GM18870 (cell line): ENCODE data around the gene TMEM245.
A peak's percentile ranks its signal among the peaks of the same experiment; 100 is the strongest.
"Not testable (repeated sequence)": the region's sequence is repeated elsewhere in the genome, so short reads cannot be mapped to it uniquely, and the experiment has no call there.

Experiments
- ATAC-seq: cut with Tn5 transposase; IDR thresholded peaks from one replicate; pipeline ENCODE4 v1.9.1; 2021; ENCODE audit warnings: moderate library complexity; ENCODE audit not compliant: unreplicated experiment

The TMEM245 gene

DNA sequence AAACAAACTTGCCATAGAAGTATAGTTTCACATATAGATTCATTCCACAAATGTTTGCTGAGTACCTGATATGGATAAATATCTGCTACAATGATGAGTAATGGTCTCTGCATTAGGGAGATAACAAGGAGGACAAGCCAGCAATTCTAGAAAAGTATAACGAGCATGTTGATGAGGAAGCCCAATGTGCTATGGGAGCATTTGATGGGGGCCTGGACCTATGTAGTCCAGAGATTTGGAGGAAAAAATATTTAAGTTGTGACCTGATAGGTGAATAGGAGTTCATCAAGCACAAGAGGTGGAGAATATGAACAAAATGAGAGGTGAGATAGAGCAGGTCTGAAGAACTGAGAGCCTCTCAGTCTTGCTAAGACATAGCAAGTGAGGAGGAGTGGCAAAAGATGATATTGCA is 14.4 kb upstream of the TMEM245 start:
- ATAC-seq: no peak

DNA sequence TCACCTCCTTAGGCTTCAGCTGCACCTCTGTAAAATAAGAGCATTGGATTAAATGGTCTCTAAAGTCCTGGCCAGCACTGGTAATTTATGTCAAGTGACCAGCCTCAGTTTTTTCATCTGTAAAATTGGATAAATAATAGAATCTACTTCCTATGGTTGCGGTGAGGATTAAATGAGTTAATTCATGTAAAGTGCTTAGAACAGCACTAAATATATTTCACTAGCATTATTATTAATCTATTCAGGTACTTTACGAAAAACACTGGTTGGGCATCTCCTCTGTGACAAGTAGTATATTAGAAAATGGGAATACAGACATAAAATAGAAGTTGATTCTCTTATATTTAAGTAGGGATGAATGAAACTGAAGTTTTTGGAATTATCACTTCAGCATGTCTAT is 13.8 kb upstream of the TMEM245 start:
- ATAC-seq: no peak

DNA sequence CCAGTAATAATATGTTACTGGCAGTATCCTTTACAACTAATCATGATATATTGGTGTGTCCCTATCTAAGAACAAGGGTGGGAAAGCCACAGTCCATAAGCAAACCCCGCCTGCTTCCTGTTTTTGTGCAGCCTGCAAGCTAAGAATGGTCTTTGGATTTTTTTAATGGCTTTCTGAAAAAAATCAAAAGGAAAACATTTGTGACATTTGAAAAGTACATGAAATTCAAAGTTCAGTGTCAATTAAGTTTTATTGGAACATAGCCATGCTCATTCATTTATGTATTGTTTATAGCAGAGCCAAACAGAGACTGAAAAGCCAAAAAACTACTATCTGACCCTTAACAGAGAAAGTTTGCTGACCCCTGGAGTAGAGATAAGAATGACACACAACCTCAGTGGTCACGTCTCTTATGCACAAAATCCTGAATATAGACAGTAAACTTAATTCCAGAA is 12.8 kb upstream of the TMEM245 start:
- no peak for ATAC-seq

DNA sequence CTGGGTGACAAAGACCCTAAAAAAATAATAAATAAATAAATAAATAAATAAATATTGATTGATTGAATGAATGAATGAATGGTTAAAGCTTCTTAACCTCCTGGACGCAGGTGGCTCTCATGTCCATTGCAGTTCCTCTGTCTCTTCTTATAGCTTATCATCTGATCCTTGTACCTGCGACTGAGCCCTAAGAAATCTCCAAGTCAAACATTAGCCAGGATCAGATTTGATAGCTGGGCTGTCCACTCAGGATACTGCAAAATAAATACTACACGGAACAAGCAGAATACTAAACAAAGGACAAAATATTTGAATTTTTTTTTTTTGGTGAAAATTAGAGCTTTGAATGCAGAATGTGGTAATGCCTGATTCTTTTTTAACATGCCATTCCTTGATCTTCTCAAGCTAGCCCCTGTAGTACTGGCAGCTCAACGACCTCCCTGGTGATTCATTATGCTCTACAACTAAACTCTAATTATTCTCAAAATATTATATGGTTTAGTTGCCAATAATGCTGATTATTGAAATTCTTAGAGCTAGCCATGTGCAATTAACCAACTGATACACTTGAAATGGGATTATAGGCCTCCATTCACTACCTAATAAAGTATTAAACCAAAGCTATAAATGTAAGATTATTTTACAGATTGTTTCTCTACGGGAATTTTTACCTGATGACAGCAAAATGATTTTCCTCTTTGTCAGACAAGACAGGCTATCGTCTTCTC is 9.9 kb upstream of the TMEM245 start:
- ATAC-seq: no peak

DNA sequence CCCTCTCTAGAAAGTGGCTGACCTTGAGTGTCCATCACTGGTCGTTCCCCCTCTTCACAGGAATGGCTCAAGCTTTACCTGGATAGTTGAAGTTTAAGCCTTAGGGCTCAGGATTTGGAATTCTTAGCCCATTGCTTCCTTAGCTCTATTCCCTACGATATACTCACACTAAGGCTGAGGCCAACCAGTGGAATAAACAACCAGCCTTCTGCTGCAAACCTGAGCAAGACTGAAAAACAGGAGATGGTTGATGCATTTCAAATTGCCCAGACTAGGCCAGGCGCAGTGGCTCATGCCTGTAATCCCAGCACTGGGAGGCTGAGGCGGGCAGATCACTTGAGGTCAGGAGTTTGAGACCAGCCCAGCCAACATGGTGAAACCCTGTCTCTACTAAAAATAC is 6.9 kb upstream of the TMEM245 start:
- not testable (repeated sequence) for ATAC-seq

DNA sequence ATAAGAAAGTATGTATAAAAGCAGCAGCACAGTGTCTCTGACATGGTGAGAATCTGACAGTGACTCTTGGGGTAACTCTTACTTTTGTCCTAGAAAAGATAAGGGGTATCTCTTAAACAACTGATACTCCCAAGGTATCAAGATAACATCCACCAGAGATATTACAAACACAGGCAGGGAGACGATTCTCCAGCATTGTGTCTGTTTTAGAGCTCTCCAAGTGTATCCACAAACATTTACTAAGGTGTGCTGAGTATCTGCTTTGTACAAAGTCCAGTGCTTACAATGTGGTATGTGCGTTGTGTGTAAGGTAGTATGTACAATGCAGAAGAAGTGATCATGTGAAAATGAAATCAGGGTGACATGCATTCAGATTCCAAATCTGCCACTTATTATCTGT is 4.4 kb upstream of the TMEM245 start:
- no peak for ATAC-seq

DNA sequence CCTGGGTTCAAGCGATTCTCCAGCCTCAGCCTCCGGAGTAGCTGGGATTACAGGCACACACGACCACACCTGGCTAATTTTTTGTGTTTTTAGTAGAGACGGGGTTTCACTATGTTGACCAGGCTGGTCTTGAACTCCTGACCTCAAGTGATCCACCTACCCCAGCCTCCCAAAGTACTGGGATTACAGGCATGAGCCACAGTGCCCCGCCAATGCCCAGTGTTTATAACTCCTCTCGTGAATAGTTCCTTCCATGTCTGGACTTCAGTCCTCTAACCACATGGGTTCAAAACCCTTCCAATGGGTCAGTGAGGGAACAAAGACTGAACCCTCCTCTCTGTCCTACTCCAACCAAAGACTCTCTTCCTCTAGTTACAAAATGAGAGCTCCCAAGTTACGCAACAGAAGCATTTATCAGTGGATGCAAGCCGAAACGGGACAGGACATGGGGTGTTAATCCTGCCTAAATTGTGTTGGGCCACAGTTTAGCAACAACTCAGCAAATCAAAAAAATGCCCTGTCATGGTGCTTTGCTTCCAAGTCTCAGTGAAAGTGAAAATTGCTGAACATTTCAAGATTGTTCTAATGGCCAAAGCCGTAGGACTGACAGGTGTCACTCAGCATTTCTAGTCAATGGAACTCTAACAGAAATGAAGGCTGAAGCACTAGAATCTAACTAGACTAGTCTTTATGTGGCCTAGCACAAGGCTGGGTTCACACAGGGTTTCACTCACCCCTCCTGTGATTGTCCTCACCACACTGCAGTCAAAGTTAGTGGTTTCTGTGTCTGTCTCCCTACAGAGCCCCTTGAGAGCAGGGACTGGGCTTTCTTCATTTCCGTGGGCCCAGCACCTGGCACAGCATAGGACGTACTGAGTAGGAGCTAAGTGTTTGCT is 3.2 kb upstream of the TMEM245 start:
- ATAC-seq: peak; percentile 27

DNA sequence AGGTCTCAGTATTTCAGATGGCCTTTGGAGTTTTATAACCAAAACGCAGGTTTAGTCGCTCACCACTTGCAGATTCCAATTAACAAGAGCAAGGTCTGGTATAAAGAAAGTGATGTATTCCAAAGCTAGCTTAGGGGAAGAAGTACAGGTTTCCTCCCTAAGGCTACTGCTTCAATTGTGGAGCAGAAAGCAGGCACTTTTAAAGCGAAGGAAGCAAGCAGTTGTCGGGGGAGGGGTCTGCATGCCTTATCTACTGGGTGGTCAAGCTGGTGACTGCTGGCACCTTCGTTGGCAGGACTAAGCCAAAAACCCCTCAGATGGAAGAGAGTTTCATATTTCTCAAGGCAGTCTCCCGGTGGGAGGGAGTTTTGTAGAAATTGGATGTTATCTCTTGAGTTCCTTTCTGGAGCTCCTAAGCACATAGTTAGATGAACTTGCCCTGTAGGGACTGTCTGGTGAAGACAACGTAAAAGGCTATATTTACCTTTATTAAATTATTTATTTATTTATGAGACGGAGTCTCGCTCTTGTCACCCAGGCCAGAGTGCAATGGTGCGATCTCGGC is 1.6 kb upstream of the TMEM245 start:
- no peak for ATAC-seq

DNA sequence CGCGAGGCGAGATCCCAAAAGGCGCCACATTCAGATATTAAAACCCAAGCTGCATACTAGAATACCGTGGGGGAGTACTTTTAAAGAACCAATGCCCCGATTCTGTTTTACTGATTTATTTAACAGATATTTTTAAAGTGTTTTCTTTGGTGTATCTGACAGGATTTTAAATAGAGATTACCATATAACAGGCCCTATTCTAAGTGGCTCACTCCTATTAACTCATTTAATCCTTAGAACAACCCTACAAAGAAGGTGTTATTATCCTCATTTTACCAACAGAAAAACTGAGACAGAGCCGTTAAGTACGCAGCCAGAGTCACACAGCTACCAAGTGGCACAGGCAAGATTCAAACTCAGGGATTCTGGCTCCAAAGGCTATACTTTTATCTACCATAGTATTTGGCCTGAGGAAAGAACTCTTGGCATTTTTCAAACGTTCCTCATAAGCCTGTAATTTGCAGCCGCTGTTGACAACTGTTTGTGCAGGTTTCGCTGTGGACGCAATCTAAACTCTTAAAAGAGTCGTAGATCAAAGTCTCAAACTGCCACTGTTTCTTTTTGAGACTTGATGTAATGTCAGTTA is 550 bp upstream of the TMEM245 start:
- no peak for ATAC-seq

DNA sequence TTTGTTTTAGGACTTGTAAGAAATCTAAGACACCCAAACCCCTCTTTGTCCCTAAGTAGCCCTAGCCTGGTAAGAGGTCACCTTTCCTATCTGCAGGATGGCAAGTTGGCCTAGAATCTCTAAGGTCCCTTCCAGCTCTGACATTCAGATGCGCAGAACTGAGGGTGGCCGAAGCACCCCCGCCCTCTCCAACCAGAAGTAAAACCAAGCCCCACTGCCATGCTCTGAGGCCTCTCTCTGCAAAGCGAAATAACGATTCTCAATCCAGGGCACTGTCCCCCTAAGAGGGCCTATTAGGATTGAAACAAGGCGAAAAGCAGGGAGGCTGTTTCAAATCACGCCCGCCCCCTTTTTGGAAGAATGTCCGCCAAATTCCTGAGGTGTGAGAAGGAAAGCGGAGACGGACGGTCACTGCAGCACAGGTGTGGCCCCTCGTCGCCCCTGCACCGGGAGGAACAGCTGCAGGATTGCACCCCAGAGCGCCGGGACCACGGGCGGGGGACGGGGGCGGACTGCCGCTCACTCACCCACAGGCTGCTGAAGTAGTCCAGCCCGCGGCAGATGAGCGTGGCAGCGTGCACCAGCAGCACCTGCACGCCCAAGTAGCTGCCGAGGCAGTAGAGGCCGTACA is 824 bp downstream of the TMEM245 start:
- no peak for ATAC-seq

DNA sequence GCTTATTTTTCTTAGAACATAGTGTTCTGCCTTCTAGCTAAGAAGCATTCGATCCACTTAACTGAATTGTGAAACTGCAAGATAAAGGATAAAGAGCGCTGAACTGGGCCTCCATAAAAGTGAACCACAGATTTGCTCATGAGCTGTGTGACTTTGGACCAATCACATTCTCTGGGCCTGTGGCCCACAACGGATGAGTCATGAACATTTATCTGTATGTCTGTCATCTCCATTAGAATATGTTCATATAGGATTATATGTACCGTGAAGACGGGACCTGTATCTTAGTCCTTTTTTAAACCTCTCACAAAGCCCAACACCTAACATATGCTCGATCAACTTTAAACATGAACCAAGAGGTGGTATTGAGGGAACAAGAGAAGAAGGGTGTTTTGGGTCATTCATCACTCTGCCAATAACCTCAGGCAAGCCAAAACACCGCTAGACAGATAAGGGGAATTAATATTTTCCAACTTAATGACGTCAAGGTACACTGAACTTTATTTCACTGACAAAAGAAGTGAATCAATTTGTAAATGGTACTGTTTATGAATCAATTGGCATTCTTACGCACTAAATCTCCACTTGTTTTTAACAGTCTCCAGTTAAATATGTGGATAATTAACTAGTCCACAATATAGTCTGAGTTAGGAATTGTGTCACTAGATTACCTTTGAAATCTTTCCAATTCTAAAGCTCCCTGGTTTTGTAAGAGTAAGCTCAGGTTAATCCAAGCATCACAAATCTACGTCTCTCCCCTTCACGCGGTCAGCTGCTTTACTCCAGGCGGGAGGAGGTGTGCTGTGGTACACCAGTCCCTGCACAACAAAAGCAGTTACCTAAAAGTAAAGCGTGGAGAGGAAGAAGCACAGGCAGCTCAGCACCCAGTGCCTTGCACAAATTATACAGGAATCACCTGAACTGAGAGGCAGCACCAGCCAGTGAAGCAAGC is 1.6 kb downstream of the TMEM245 start:
- ATAC-seq: no peak

DNA sequence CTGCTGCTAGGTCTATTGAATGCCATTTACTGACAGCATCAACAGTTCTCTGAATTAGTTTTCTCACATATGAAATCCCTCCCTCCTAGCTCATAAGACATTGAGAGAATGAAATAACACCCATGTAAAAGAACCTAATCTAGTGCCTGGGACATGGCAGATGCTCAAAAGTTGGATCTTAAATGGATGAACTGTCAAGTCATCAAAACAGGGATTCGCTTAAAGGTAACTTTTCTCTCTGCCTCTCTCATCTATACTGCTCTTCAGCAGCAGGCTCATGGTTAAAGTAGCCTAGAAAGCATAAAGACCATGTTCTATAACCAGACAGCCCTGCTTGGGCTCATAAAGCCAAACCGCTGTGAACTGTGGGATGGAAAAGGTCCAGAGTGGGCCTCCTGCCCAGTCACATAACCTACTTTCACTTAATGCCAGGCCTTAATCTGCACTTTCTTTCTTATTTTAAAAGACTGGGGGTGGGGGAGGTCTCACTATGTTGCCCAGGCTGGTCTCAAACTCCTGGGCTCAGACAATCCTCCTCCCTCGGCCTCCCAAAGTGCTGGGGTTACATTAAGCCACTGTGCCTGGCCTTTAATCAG is 3.7 kb downstream of the TMEM245 start:
- no peak for ATAC-seq

DNA sequence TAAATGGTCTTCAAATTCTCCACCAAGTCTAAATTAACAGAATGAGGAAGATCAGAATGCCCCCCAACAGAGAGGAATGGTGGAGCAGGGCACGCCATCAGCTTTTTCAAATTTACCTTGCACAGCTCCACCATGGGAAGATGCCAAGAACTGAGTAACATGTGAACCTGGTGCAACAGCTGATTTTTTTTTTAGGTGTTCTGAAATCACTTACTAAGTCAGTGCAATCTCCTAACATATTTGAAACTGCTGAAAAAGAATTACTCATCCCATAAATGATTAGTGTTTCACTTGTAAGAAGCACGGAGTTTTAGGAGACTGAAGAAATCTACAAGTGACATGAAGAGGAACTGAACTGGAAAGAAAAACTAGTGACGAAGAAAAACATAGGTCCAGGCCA is 5.1 kb downstream of the TMEM245 start:
- no peak for ATAC-seq

DNA sequence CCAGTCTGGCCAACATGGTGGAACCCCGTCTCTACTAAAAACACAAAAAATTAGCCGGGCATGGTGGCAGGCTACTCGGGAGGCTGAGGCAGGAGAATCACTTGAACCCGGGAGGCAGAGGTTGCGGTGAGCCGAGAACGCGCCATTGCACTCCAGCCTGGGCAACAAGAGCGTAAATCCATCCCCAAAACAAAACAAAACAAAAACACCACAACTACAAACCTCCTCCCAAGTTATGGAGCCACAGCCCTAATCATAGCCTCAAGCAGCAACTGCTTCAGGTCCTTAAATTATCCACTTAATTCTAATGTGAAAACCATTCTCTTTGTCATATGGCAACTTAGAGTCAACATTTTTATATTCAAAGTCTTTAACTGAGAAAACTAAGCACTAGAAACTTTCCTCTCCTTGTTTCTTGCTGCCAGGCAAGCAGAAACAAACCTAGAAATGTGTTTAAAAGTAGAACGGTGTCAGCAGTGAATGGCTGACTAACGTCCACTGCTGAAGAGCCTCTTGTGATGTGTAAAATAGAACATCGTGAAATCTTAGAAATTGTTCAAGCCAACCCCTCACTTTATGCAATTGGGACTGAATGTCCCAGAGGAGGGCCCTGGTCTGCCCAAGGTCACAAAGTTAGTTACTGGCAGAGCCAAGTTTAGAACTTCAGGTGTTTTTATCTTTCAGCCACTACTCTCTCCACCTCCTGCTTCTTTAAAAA is 5.7 kb downstream of the TMEM245 start:
- ATAC-seq: no peak

DNA sequence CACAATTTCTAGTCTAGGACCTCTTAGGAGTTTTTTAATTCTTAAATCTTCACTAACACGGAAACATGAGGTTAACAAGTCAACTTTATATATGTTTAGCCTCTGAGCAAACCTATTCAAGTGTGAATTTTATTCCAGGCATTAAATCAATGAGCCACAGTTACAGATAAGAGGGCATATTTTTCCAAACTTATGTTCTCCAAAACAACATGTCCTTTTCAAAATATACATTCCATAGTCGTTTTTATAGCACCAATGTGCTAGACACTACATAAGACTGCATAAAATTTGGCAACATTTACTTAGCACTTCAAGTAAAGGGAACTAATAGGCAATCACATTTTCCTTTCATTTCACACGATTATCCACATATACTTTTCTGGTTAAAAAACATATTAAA is 6.5 kb downstream of the TMEM245 start:
- no peak for ATAC-seq

DNA sequence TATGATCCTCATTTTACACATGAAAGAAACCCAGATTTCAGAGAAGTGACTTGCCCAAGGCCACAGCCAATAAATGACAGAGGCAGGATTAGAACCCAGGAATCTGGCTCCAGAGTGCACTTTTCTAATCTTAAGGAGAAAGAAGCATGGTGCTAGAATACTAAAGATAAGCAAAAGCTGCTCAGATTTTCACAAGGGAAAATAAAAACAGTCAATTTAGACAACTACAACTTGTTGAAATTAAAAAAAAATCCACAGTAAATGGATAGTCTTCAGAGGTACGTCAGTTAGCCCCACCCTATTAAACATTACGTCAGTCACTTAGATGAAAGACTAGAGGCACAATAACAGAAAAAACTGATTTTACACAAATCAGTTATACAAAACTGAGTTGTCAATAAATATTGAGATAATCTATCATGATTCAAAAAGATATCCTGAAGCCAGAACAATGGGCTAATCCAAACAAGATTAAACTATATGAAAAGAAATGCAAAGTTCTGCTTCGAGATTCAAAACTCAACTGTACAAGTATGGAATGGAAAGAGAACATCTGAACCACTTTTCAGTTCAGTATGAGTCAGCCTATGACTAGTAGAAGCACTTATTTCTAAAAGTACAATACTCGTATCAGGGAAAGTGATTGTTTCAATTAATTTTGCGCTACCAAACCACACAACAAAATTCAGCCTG is 9.3 kb downstream of the TMEM245 start:
- peak; percentile 71 for ATAC-seq

DNA sequence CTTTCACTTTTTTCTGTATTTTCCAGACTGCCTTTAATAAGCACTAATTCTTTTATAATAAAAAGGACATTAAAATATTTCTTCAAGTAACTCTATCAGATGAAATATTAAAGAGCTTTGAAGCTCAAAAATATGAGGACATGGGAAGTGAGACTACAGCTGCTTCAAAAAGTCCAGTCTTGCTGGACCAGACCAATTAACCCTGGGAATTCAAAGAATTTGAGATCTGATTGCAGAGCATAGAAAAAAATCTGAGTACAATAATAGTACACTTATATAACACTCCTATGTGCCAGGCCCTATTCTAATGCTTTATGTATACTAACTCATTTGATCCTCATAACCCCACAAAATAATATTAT is 9.8 kb downstream of the TMEM245 start:
- no peak for ATAC-seq

DNA sequence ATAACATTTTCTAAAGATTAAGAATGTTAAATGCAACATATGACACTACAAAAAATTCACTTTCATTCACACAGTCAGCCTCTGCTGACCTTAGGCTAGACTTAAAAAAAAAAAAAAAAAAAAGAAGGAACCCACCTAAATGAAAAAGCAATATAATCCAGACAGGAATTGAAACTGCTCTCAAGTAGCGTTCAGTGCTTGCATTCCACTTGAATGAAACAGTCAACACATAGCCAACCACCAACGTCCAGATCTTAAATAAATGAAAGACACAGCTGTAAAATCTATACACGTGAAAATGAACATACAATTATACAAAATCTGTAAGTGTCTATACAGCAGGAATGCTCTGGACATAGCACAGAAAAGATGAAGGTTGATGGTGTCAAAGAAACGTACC is 11.4 kb downstream of the TMEM245 start:
- ATAC-seq: no peak
